HepG2 (cell line): ENCODE results near the gene FITM1. TPM values are rescaled to one million over a fixed set of nuclear protein-coding genes. Genes with fewer than 3 reads are reported as not detected.

Source experiments
- ARID2 ChIP-seq: sonication (generic); formaldehyde crosslinking; IDR thresholded peaks from 2 replicates; pipeline ENCODE4 v1.8.1; 2022; ENCODE audit warnings: mild to moderate bottlenecking, missing genetic modification reagents, borderline replicate concordance
- DRAP1 ChIP-seq: IDR thresholded peaks from 2 replicates; pipeline ENCODE4 v1.6.1; 2016; ENCODE audit warnings: missing genetic modification reagents, missing compliant biosample characterization
- ESRRA ChIP-seq: sonication (generic); formaldehyde crosslinking; IDR thresholded peaks from 2 replicates; pipeline ENCODE4 v1.5.1; 2020; ENCODE audit warnings: mild to moderate bottlenecking, low read depth, missing genetic modification reagents
- FOSL2 ChIP-seq: sonication (generic); formaldehyde crosslinking; IDR thresholded peaks from 2 replicates; pipeline ENCODE4 v1.4.0; 2020; ENCODE audit warnings: missing genetic modification reagents
- IKZF4 ChIP-seq: sonication (generic); formaldehyde crosslinking; IDR thresholded peaks from 2 replicates; pipeline ENCODE4 v1.5.1; 2020; ENCODE audit warnings: borderline replicate concordance, mild to moderate bottlenecking, low read depth, missing genetic modification reagents; ENCODE audit errors: not compliant biosample characterization
- MED13 ChIP-seq: sonication (generic); formaldehyde crosslinking; IDR thresholded peaks from 2 replicates; pipeline ENCODE4 v1.5.0; 2020; ENCODE audit warnings: missing genetic modification reagents
- MIER2 ChIP-seq: IDR thresholded peaks from 2 replicates; pipeline ENCODE4 v1.6.1; 2016; ENCODE audit warnings: missing biosample characterization, missing genetic modification reagents
- SP1 ChIP-seq, 2 experiments: fragments of 450-650 bp in 1 of 2; sonication (generic) in 1 of 2; formaldehyde crosslinking in 1 of 2; IDR thresholded peaks; 2 replicates each; pipeline versions ENCODE4 v1.4.0 to v1.6.1; 2016 to 2020; ENCODE audit warnings: missing genetic modification reagents in 1 of 2
- SPEN ChIP-seq: sonication (generic); formaldehyde crosslinking; IDR thresholded peaks from 2 replicates; pipeline ENCODE4 v1.5.1; 2020; ENCODE audit warnings: low read depth, mild to moderate bottlenecking, missing genetic modification reagents
- TEAD2 ChIP-seq: sonication (generic); formaldehyde crosslinking; IDR thresholded peaks from 2 replicates; pipeline ENCODE4 v1.9.0; 2021; ENCODE audit warnings: missing genetic modification reagents
- ZNF256 ChIP-seq: sonication (generic); formaldehyde crosslinking; conservative IDR thresholded peaks from 2 replicates; pipeline ENCODE4 v1.4.0; 2020; ENCODE audit warnings: missing genetic modification reagents
- ZNF468 ChIP-seq: sonication (generic); formaldehyde crosslinking; IDR thresholded peaks from 2 replicates; pipeline ENCODE4 v1.8.0; 2022; ENCODE audit warnings: mild to moderate bottlenecking, moderate library complexity, missing genetic modification reagents
- ZNF609 ChIP-seq: sonication (generic); formaldehyde crosslinking; IDR thresholded peaks from 2 replicates; pipeline ENCODE4 v1.4.0; 2020; ENCODE audit warnings: mild to moderate bottlenecking, missing genetic modification reagents, borderline replicate concordance
- ZNF720 ChIP-seq: sonication (generic); formaldehyde crosslinking; IDR thresholded peaks from 2 replicates; pipeline ENCODE4 v1.4.0; 2020; ENCODE audit warnings: missing genetic modification reagents
- polyA plus RNA-seq, 8 experiments: library from polyadenylated mRNA; depleted of rRNA in 3 of 8; stranded (reverse) in 7 of 8; unstranded in 1 of 8; fragments of >200 nt; fragmentation: Illumina TruSeq in 4 of 8; extraction: Trizol in 4 of 8; gene quantifications; 2 replicates each; pipeline versions ENCODE4 v1.2.1 to v1.2.3, GENCODE V29; 2011 to 2016; ENCODE audit warnings: low read depth in 4 of 8, missing spikeins in 1 of 8, mixed read lengths in 1 of 8; ENCODE audit not compliant: insufficient read depth in 1 of 8
- total RNA-seq, 5 experiments: library from RNA; depleted of rRNA; stranded (reverse); fragments of >200 nt; fragmentation: Illumina TruSeq; extraction: Trizol; gene quantifications; 2 replicates each; pipeline ENCODE4 v1.2.3, GENCODE V29; 2016; ENCODE audit warnings: low read depth in 1 of 5
- TF ChIP-seq, protein P1 (sequence below): sonication (generic); formaldehyde crosslinking; IDR thresholded peaks from 2 replicates; pipeline ENCODE4 v1.4.0; 2020; ENCODE audit warnings: mild to moderate bottlenecking, missing genetic modification reagents
- TF ChIP-seq, protein P2 (sequence below): sonication (generic); formaldehyde crosslinking; IDR thresholded peaks from 2 replicates; pipeline ENCODE4 v1.8.0; 2022; ENCODE audit warnings: mild to moderate bottlenecking, missing genetic modification reagents; ENCODE audit not compliant: insufficient replicate concordance
- TF ChIP-seq, protein P3 (sequence below): IDR thresholded peaks from 2 replicates; pipeline ENCODE4 v1.6.1; 2016; ENCODE audit warnings: missing compliant biosample characterization, missing genetic modification reagents, borderline replicate concordance

The FITM1 gene
- total and polyA plus RNA-seq, 2 of the 13 experiments (the other 11 are each of a cell fraction or from before 2014, with no cell fraction given), result 2.7 to 5.8 TPM

DNA sequence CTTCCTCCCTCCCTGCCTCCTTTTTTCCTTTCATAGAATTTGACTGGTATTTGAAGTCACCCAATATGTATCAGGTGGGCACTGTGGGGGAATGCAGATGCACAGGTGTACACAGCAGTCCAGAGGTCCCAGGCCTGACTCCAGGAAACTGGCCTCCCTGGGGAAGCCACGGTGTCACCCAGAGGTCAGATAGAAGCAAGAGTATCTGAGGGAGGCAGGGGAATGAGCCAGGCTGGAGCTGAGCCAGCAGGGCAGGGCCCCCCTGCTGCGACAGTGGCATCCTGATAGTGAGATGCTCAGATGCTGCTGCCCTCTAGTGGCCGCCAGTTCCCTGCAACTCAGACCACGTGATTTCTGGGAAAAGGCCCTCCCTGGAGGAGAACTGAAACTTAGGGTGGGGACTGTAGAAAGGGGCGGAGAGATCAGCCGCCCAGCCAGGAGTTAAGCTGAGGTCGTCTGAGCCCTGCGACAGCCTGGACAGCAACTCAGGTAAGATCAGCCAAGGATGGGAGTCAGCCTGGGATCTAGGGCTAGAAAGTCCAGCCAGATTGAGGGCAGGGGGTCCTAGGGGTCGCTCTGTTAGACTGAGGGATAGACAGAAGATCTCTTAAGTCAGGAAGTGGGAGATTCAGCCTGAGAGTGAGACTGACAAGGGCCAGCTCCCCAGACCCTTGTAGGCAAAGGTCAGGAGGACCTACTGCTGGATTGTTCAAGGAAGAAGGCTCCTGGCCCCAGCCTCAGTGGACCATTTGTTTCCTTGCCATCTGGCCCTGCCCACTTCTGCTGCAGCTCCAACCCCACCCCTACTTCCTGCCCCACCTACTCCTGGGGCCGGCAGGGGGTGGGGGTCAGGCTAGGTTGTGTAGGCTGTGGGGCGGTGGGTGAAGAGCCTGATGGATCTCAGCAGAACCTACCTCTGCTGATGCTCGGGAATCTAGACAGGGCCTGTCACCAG lies 30.7 kb downstream of the FITM1 start, which contains the start of gene IRF9 (continued):
- TF ChIP-seq, protein P1, sequence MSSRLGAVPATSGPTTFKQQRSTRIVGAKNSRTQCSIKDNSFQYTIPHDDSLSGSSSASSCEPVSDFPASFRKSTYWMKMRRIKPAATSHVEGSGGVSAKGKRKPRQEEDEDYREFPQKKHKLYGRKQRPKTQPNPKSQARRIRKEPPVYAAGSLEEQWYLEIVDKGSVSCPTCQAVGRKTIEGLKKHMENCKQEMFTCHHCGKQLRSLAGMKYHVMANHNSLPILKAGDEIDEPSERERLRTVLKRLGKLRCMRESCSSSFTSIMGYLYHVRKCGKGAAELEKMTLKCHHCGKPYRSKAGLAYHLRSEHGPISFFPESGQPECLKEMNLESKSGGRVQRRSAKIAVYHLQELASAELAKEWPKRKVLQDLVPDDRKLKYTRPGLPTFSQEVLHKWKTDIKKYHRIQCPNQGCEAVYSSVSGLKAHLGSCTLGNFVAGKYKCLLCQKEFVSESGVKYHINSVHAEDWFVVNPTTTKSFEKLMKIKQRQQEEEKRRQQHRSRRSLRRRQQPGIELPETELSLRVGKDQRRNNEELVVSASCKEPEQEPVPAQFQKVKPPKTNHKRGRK, result peak; percentile 54; the same call in 1 of the 2 replicates
- TF ChIP-seq ZNF720 (CRISPR knock-in tag) (no peak), FOSL2 (CRISPR knock-in tag) (peak; percentile 88), TEAD2 (no peak), SPEN (CRISPR knock-in tag) (peak; percentile 99), ESRRA (peak; percentile 82), SP1 (IDR thresholded peaks at IDR 0.05) (no peak), SP1 (CRISPR knock-in tag; IDR thresholded peaks at IDR 0.05) (peak; percentile 93), IKZF4 (CRISPR knock-in tag) (peak; percentile 71), ZNF256 (CRISPR knock-in tag) (peak; percentile 96), ZNF609 (CRISPR knock-in tag) (peak; percentile 66; the same call in 1 of the 2 replicates), MED13 (CRISPR knock-in tag) (peak; percentile 74; the same call in 1 of the 2 replicates), ARID2 (CRISPR knock-in tag) (peak; percentile 82), ZNF468 (CRISPR knock-in tag) (no peak), MIER2 (CRISPR knock-in tag) (peak; percentile 91), DRAP1 (CRISPR knock-in tag) (peak; percentile 91)
- TF ChIP-seq, protein P2, sequence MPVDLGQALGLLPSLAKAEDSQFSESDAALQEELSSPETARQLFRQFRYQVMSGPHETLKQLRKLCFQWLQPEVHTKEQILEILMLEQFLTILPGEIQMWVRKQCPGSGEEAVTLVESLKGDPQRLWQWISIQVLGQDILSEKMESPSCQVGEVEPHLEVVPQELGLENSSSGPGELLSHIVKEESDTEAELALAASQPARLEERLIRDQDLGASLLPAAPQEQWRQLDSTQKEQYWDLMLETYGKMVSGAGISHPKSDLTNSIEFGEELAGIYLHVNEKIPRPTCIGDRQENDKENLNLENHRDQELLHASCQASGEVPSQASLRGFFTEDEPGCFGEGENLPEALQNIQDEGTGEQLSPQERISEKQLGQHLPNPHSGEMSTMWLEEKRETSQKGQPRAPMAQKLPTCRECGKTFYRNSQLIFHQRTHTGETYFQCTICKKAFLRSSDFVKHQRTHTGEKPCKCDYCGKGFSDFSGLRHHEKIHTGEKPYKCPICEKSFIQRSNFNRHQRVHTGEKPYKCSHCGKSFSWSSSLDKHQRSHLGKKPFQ, result peak; percentile 91
- TF ChIP-seq, protein P3, sequence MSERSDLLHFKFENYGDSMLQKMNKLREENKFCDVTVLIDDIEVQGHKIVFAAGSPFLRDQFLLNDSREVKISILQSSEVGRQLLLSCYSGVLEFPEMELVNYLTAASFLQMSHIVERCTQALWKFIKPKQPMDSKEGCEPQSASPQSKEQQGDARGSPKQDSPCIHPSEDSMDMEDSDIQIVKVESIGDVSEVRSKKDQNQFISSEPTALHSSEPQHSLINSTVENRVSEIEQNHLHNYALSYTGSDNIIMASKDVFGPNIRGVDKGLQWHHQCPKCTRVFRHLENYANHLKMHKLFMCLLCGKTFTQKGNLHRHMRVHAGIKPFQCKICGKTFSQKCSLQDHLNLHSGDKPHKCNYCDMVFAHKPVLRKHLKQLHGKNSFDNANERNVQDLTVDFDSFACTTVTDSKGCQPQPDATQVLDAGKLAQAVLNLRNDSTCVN (CRISPR knock-in tag), result peak; percentile 89
